Adrenal gland (tissue), 12 donors: ENCODE data around the gene LMNTD2. TPM values are rescaled to one million over a fixed set of nuclear protein-coding genes. Genes with fewer than 3 reads are reported as not detected.

Experiments
- DNase-seq, 7 donors: peaks; one replicate each; pipeline ENCODE4 v3.0.0-alpha.2; 2019 to 2020
- H3K27ac ChIP-seq, 5 donors: fragments of 200-600 bp; sonication (generic) in 4 of 5; 1 replicate in 3 of 5; 2 replicates in 2 of 5; pipeline versions ENCODE4 v1.5.1 to v1.8.0; 2016 to 2020; ENCODE audit warnings: mild to moderate bottlenecking in 1 of 5
- H3K27me3 ChIP-seq: fragments of 200-600 bp; 2 replicates; pipeline ENCODE4 v1.8.0; 2021
- H3K36me3 ChIP-seq, 2 donors: fragments of 200-600 bp; replicated peaks in 1 of 2; 1 replicate in 1 of 2; 2 replicates in 1 of 2; pipeline versions ENCODE4 v1.5.1 to v1.8.0; 2018 to 2022
- H3K4me1 ChIP-seq, 2 donors: fragments of 200-600 bp; replicated peaks in 1 of 2; 1 replicate in 1 of 2; 2 replicates in 1 of 2; pipeline versions ENCODE4 v1.5.1 to v1.8.0; 2018 to 2021
- H3K4me3 ChIP-seq, 4 donors: fragments of 200-600 bp; sonication (generic) in 3 of 4; one replicate each; pipeline ENCODE4 v1.5.1; 2016 to 2018
- H3K9me3 ChIP-seq, 3 donors: fragments of 200-600 bp; sonication (generic) in 1 of 3; replicated peaks in 1 of 3; 1 replicate in 2 of 3; 2 replicates in 1 of 3; pipeline versions ENCODE4 v1.5.1 to v1.8.0; 2016 to 2021
- CTCF ChIP-seq, 6 experiments: fragments of 450-650 bp in 4 of 6; fragments of 200-600 bp in 2 of 6; sonication (generic) in 1 of 6; IDR thresholded peaks; 1 replicate in 5 of 6; 2 replicates in 1 of 6; pipeline versions ENCODE4 v1.5.1 to v1.8.0; 2016 to 2021; ENCODE audit warnings: antibody characterized with exemption in 6 of 6, mild to moderate bottlenecking in 2 of 6, moderate library complexity in 1 of 6
- POLR2A ChIP-seq, 2 donors: fragments of 450-650 bp; IDR thresholded peaks; one replicate each; pipeline ENCODE4 v1.6.1; 2017; ENCODE audit warnings: antibody characterized with exemption in 2 of 2, mild to moderate bottlenecking in 2 of 2, moderate library complexity in 1 of 2
- WGBS, 4 donors: extraction: QIAGEN DNeasy Blood & Tissue Kit in 2 of 4; methylation state at CpG; one replicate each; pipeline versions ENCODE4 v1.1.5 to v1.1.7; 2013 to 2017; 5-methylcytosine and 5-hydroxymethylcytosine counted together
- intact Hi-C, 2 donors: fragments of 100-400 bp; cut with DNase I; formaldehyde crosslinking; loops; one replicate each; pipeline versions ENCODE4 v1.14.1 to v1.15.0; 2022 to 2023
- polyA plus RNA-seq, 3 donors: library from polyadenylated mRNA; stranded (reverse); fragments of 200-250 nt in 2 of 3; fragments of 350-450 nt in 1 of 3; fragmentation: Illumina TruSeq in 1 of 3; extraction: RNeasy Lipid Tissue Mini Kit (QIAGEN cat#74804) in 1 of 3; gene quantifications; one replicate each; pipeline ENCODE4 v1.2.3, GENCODE V29; 2013 to 2014
- total RNA-seq, 9 donors: library from RNA; depleted of rRNA in 4 of 9; stranded (reverse); fragments of >200 nt in 4 of 9; fragments of 120-200 nt in 1 of 9; fragmentation: NEBNext Ultra II Directional in 1 of 9; extraction: Animal tissue kit (Norgen Biotek cat#: 25700) in 1 of 9; gene quantifications; one replicate each; pipeline versions ENCODE4 v1.1.0 to v1.2.4, GENCODE V29; 2013 to 2023
- donor health status: healthy with polysubstance abuse.
- donor health status: Bipolar disorder and iron deficiency.
- donor health status: DM: yes; HTN: yes; CAD: no.
- donor health status: DM: no; HTN: no; CAD: no.
- donor health status: DM: no; HTN: no; CAD: no.
- donor health status: DM: yes; HTN: yes; CAD: no.

The LMNTD2 gene
- total and polyA plus RNA-seq, 12 donors = 0.20 to 21.0 (median 6.1) TPM

DNA sequence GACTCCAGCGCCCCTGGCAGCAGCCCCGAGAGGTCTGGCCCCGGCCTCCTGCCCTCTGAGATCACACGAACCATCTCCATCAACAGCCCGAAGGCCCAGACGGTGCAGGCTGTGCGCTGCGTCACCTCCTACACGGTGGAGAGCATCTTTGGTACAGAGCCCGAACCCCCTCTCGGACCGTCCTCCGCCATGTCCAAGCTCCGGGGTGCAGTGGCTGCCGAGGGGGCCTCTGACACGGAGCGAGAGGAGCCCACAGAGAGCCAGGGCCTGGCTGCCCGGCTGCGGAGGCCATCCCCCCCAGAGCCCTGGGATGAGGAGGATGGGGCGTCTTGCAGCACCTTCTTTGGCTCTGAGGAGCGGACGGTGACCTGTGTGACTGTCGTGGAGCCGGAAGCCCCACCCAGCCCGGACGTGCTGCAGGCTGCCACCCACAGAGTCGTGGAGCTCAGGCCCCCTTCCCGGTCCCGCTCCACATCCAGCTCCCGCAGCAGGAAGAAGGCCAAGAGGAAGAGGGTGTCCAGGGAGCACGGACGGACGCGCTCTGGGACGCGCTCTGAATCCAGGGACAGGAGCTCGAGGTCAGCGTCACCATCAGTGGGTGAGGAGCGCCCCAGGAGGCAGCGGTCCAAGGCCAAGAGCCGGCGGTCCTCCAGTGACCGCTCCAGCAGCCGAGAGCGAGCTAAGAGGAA is 47.6 kb upstream of the LMNTD2 start:
- 59 to 65% (median 60%) methylated on average over 20 to 45 of the region's 45 CpGs for WGBS, 4 donors
- no peak overlapping the region for H3K4me3 ChIP-seq
- peak overlapping the region in 2 of 5 donors; percentile 45 to 57 for H3K27ac ChIP-seq
- peaks cover 0 to 99% of the 10 kb centered on the region in 2 donors for H3K36me3 ChIP-seq
- H3K27me3 ChIP-seq = no peaks in the 10 kb centered on the region
- intact Hi-C loops = no loop called here
- H3K4me1 ChIP-seq = peaks cover 0 to 10% of the 10 kb centered on the region in 2 donors
- H3K9me3 ChIP-seq = no peaks in the 10 kb centered on the region
- TF ChIP-seq CTCF (IDR thresholded peaks at IDR 0.05) (peak in 1 of 6 experiments; percentile 17), POLR2A (IDR thresholded peaks at IDR 0.05) (no peak)
- peak in 6 of 7 donors; percentile 67 to 82 (median 77) for DNase-seq

- DNase-seq = no peak
- H3K36me3 ChIP-seq = peaks cover 0 to 98% of the 10 kb centered on the region in 2 donors
- 89 to 95% (median 91%) methylated on average over 34 to 35 of the region's 35 CpGs for WGBS, 4 donors
Observed at GRCh38 chr11:607020-607780, 46.7 kb upstream of the LMNTD2 start.

GRCh38 chr11:606245-606644 is 45.7 kb upstream of the LMNTD2 start:
- 56 to 80% (median 68%) methylated on average over 1 to 19 of the region's 19 CpGs for WGBS, 4 donors
- Histone ChIP-seq H3K36me3 (peaks cover 0 to 98% of the 10 kb centered on the region in 2 donors), H3K27me3 (no peaks in the 10 kb centered on the region), H3K27ac (peak overlapping the region in 2 of 5 donors; percentile 8 to 57), H3K9me3 (no peaks in the 10 kb centered on the region), H3K4me3 (no peak overlapping the region), H3K4me1 (peaks cover 0 to 10% of the 10 kb centered on the region in 2 donors)
- TF ChIP-seq POLR2A (IDR thresholded peaks at IDR 0.05) (no peak), CTCF (IDR thresholded peaks at IDR 0.05) (no peak)
- intact Hi-C loops = no loop called here
- peak; percentile 62 to 94 (median 71) for DNase-seq

More at GRCh38 chr11:607020-607780, 46.7 kb upstream of the LMNTD2 start:
- H3K27me3 ChIP-seq = no peaks in the 10 kb centered on the region
- TF ChIP-seq POLR2A (IDR thresholded peaks at IDR 0.05) = no peak
- TF ChIP-seq CTCF (IDR thresholded peaks at IDR 0.05) = no peak
- peaks cover 0 to 10% of the 10 kb centered on the region in 2 donors for H3K4me1 ChIP-seq
- intact Hi-C loops = no loop called here
- H3K4me3 ChIP-seq = no peak overlapping the region
- H3K9me3 ChIP-seq = no peaks in the 10 kb centered on the region
- peak overlapping the region in 1 of 5 donors; percentile 57 for H3K27ac ChIP-seq
